CD4-positive, CD25-positive, alpha-beta regulatory T cell (primary cell): ENCODE data around the gene CCL25. TPM values are rescaled to one million over a fixed set of nuclear protein-coding genes. Genes with fewer than 3 reads are reported as not detected.

ENCODE experiments used
- ATAC-seq, 2 donors: fragments of 150-1000 bp; cut with Tn5 transposase; one replicate each; pipeline ENCODE4 v1.10.0; 2021; ENCODE audit warnings: low read depth in 2 of 2, moderate number of reproducible peaks in 2 of 2, moderate library complexity in 1 of 2
- DNase-seq, 3 donors: peaks; one replicate each; pipeline versions ENCODE4 v3.0.0 to v3.0.0-alpha.2; 2012 to 2022; ENCODE audit warnings: mixed read lengths in 1 of 3
- H3K27ac ChIP-seq: one replicate; pipeline ENCODE4 v1.7.0; 2013; ENCODE audit warnings: mild to moderate bottlenecking, low read length; ENCODE audit not compliant: insufficient read depth, poor library complexity, severe bottlenecking
- H3K27me3 ChIP-seq: one replicate; pipeline ENCODE4 v1.7.0; 2013; ENCODE audit warnings: low read length; ENCODE audit not compliant: control insufficient read depth, insufficient read depth
- H3K36me3 ChIP-seq: one replicate; pipeline ENCODE4 v1.7.0; 2013; ENCODE audit warnings: mild to moderate bottlenecking, low read length, moderate library complexity; ENCODE audit not compliant: control insufficient read depth, insufficient read depth
- H3K4me1 ChIP-seq: 2 replicates; pipeline ENCODE4 v1.7.0; 2013; ENCODE audit warnings: mild to moderate bottlenecking, low read length; ENCODE audit not compliant: insufficient read depth, control insufficient read depth, poor library complexity, severe bottlenecking
- H3K4me3 ChIP-seq: one replicate; pipeline ENCODE4 v1.7.0; 2013; ENCODE audit warnings: low read depth, mild to moderate bottlenecking, low read length, moderate library complexity
- H3K9me3 ChIP-seq, 2 experiments: 1 replicate in 1 of 2; 2 replicates in 1 of 2; pipeline ENCODE4 v1.7.0; 2013; ENCODE audit warnings: low read length in 2 of 2, mild to moderate bottlenecking in 1 of 2, moderate library complexity in 1 of 2; ENCODE audit not compliant: control insufficient read depth in 2 of 2
- H3K27ac Mint-ChIP-seq, 3 donors: one replicate each; pipeline ENCODE4 v1.8.0; 2020 to 2022; ENCODE audit warnings: mild to moderate bottlenecking in 3 of 3, mixed read lengths in 3 of 3, moderate library complexity in 2 of 3
- H3K27me3 Mint-ChIP-seq: one replicate; pipeline ENCODE4 v1.8.0; 2022; ENCODE audit warnings: mild to moderate bottlenecking, mixed read lengths
- H3K36me3 Mint-ChIP-seq: one replicate; pipeline ENCODE4 v1.8.0; 2020; ENCODE audit warnings: mixed read lengths
- H3K4me1 Mint-ChIP-seq, 4 donors: one replicate each; pipeline ENCODE4 v1.8.0; 2020 to 2022; ENCODE audit warnings: mixed read lengths in 4 of 4, mild to moderate bottlenecking in 1 of 4
- H3K4me3 Mint-ChIP-seq, 4 donors: one replicate each; pipeline ENCODE4 v1.8.0; 2020 to 2022; ENCODE audit warnings: mild to moderate bottlenecking in 4 of 4, mixed read lengths in 4 of 4, moderate library complexity in 3 of 4
- H3K9me3 Mint-ChIP-seq, 7 donors: one replicate each; pipeline ENCODE4 v1.8.0; 2020 to 2022; ENCODE audit warnings: mixed read lengths in 7 of 7, mild to moderate bottlenecking in 3 of 7, moderate library complexity in 2 of 7
- polyA plus RNA-seq, 4 donors: library from polyadenylated mRNA; unstranded; fragments of 300-500 nt; fragmentation: Illumina TruSeq; gene quantifications; one replicate each; pipeline ENCODE4 v1.2.3, GENCODE V29; 2021
- total RNA-seq: library from RNA; stranded (reverse); gene quantifications from one replicate; pipeline ENCODE4 v1.2.3, GENCODE V29; 2022

The CCL25 gene
- total and polyA plus RNA-seq, 5 donors from 2014 or later: 0.48 TPM; not detected in 4

GRCh38 chr19:8083141-8083540, 30.6 kb downstream of the CCL25 start:
- DNase-seq (no peak), ATAC-seq (no peak)
- Mint-ChIP-seq H3K27me3 (peaks cover 4% of the 10 kb centered on the region), H3K27ac (no peak overlapping the region), H3K4me3 (no peak overlapping the region), H3K36me3 (no peaks in the 10 kb centered on the region), H3K4me1 (peaks cover 0 to 5% (median 0%) of the 10 kb centered on the region in 4 donors), H3K9me3 (peaks cover 0 to 2% (median 0%) of the 10 kb centered on the region in 7 donors)
- Histone ChIP-seq H3K4me1 (no peaks in the 10 kb centered on the region), H3K27me3 (no peaks in the 10 kb centered on the region), H3K4me3 (no peak overlapping the region), H3K36me3 (no peaks in the 10 kb centered on the region), H3K9me3 (no peaks in the 10 kb centered on the region), H3K27ac (no peak overlapping the region)

GRCh38 chr19:8084152-8084551, 31.6 kb downstream of the CCL25 start:
- DNase-seq (no peak), ATAC-seq (no peak)
- H3K4me1 ChIP-seq: no peaks in the 10 kb centered on the region
- peaks cover 4% of the 10 kb centered on the region for H3K27me3 Mint-ChIP-seq
- peaks cover 0 to 2% (median 0%) of the 10 kb centered on the region in 7 donors for H3K9me3 Mint-ChIP-seq
- no peaks in the 10 kb centered on the region for H3K27me3 ChIP-seq
- no peak overlapping the region for H3K4me3 ChIP-seq
- no peaks in the 10 kb centered on the region for H3K36me3 ChIP-seq
- H3K36me3 Mint-ChIP-seq: no peaks in the 10 kb centered on the region
- no peak overlapping the region for H3K4me3 Mint-ChIP-seq
- H3K4me1 Mint-ChIP-seq: peaks cover 0 to 5% (median 0%) of the 10 kb centered on the region in 4 donors
- H3K27ac Mint-ChIP-seq: no peak overlapping the region
- no peaks in the 10 kb centered on the region for H3K9me3 ChIP-seq
- no peak overlapping the region for H3K27ac ChIP-seq

GRCh38 chr19:8085598-8086408, 33.2 kb downstream of the CCL25 start:
- ATAC-seq (no peak), DNase-seq (no peak)
- Mint-ChIP-seq H3K27ac (no peak overlapping the region), H3K4me3 (no peak overlapping the region), H3K9me3 (peaks cover 0 to 2% (median 0%) of the 10 kb centered on the region in 7 donors), H3K4me1 (peaks cover 0 to 5% (median 0%) of the 10 kb centered on the region in 4 donors), H3K36me3 (no peaks in the 10 kb centered on the region), H3K27me3 (no peaks in the 10 kb centered on the region)
- no peaks in the 10 kb centered on the region for H3K27me3 ChIP-seq
- no peaks in the 10 kb centered on the region for H3K9me3 ChIP-seq
- H3K36me3 ChIP-seq: no peaks in the 10 kb centered on the region
- no peak overlapping the region for H3K4me3 ChIP-seq
- H3K4me1 ChIP-seq: no peaks in the 10 kb centered on the region
- no peak overlapping the region for H3K27ac ChIP-seq

GRCh38 chr19:8086849-8087248, 34.3 kb downstream of the CCL25 start:
- DNase-seq (no peak), ATAC-seq (no peak)
- H3K4me3 ChIP-seq: no peak overlapping the region
- Mint-ChIP-seq H3K4me1 (peaks cover 0 to 5% (median 0%) of the 10 kb centered on the region in 4 donors), H3K27me3 (no peaks in the 10 kb centered on the region), H3K4me3 (no peak overlapping the region), H3K36me3 (no peaks in the 10 kb centered on the region), H3K9me3 (peaks cover 0 to 2% (median 0%) of the 10 kb centered on the region in 7 donors), H3K27ac (no peak overlapping the region)
- H3K36me3 ChIP-seq: no peaks in the 10 kb centered on the region
- no peaks in the 10 kb centered on the region for H3K4me1 ChIP-seq
- H3K27ac ChIP-seq: no peak overlapping the region
- H3K9me3 ChIP-seq: no peaks in the 10 kb centered on the region
- H3K27me3 ChIP-seq: no peaks in the 10 kb centered on the region

GRCh38 chr19:8087876-8088275, 35.3 kb downstream of the CCL25 start:
- H3K27me3 Mint-ChIP-seq: no peaks in the 10 kb centered on the region
- no peak overlapping the region for H3K4me3 Mint-ChIP-seq
- Histone ChIP-seq H3K9me3 (no peaks in the 10 kb centered on the region), H3K4me1 (no peaks in the 10 kb centered on the region), H3K36me3 (no peaks in the 10 kb centered on the region), H3K4me3 (no peak overlapping the region), H3K27ac (no peak overlapping the region), H3K27me3 (no peaks in the 10 kb centered on the region)
- ATAC-seq: no peak
- H3K27ac Mint-ChIP-seq: no peak overlapping the region
- peaks cover 0 to 5% (median 0%) of the 10 kb centered on the region in 4 donors for H3K4me1 Mint-ChIP-seq
- peaks cover 0 to 2% (median 0%) of the 10 kb centered on the region in 7 donors for H3K9me3 Mint-ChIP-seq
- H3K36me3 Mint-ChIP-seq: no peaks in the 10 kb centered on the region
- DNase-seq: no peak

- Mint-ChIP-seq H3K4me3 (no peak overlapping the region), H3K27ac (no peak overlapping the region), H3K4me1 (peaks cover 0 to 5% (median 0%) of the 10 kb centered on the region in 4 donors), H3K27me3 (no peaks in the 10 kb centered on the region), H3K9me3 (peaks cover 0 to 10% (median 3%) of the 10 kb centered on the region in 7 donors), H3K36me3 (no peaks in the 10 kb centered on the region)
- no peak overlapping the region for H3K27ac ChIP-seq
- no peak for DNase-seq
- no peaks in the 10 kb centered on the region for H3K36me3 ChIP-seq
- no peaks in the 10 kb centered on the region for H3K27me3 ChIP-seq
- peaks cover 0 to 2% of the 10 kb centered on the region in 2 experiments for H3K9me3 ChIP-seq
- ATAC-seq: no peak
- H3K4me1 ChIP-seq: no peaks in the 10 kb centered on the region
- H3K4me3 ChIP-seq: no peak overlapping the region
These were observed 36.4 kb downstream of the CCL25 start for GRCh38 chr19:8088752-8089663.

GRCh38 chr19:8089664-8090601, 37.4 kb downstream of the CCL25 start:
- Mint-ChIP-seq H3K9me3 (peaks cover 0 to 16% (median 5%) of the 10 kb centered on the region in 7 donors), H3K36me3 (no peaks in the 10 kb centered on the region), H3K4me1 (peaks cover 0 to 5% (median 0%) of the 10 kb centered on the region in 4 donors), H3K4me3 (no peak overlapping the region), H3K27me3 (no peaks in the 10 kb centered on the region), H3K27ac (no peak overlapping the region)
- no peaks in the 10 kb centered on the region for H3K27me3 ChIP-seq
- no peak overlapping the region for H3K4me3 ChIP-seq
- peaks cover 3 to 8% of the 10 kb centered on the region in 2 experiments for H3K9me3 ChIP-seq
- H3K36me3 ChIP-seq: no peaks in the 10 kb centered on the region
- ATAC-seq: no peak
- DNase-seq: no peak
- H3K4me1 ChIP-seq: no peaks in the 10 kb centered on the region
- no peak overlapping the region for H3K27ac ChIP-seq
